Muscle layer of colon (tissue), 2 donors: ENCODE results near the gene ABCA13.

Experiments
- H3K27ac ChIP-seq: one replicate; pipeline ENCODE4 v1.7.0; 2013; ENCODE audit warnings: low read depth, mild to moderate bottlenecking, low read length, moderate library complexity
- H3K27me3 ChIP-seq, 2 donors: one replicate each; pipeline ENCODE4 v1.7.0; 2013; ENCODE audit warnings: low read length in 2 of 2, mild to moderate bottlenecking in 2 of 2; ENCODE audit not compliant: insufficient read depth in 2 of 2, control insufficient read depth in 1 of 2
- H3K36me3 ChIP-seq: one replicate; pipeline ENCODE4 v1.7.0; 2013; ENCODE audit warnings: mild to moderate bottlenecking, low read length; ENCODE audit not compliant: insufficient read depth
- H3K4me1 ChIP-seq: one replicate; pipeline ENCODE4 v1.7.0; 2013; ENCODE audit warnings: mild to moderate bottlenecking, low read length; ENCODE audit not compliant: insufficient read depth
- H3K4me3 ChIP-seq, 2 donors: one replicate each; pipeline ENCODE4 v1.7.0; 2013; ENCODE audit warnings: low read length in 2 of 2, low read depth in 1 of 2, mild to moderate bottlenecking in 1 of 2, moderate library complexity in 1 of 2
- H3K9ac ChIP-seq: one replicate; pipeline ENCODE4 v1.7.0; 2013; ENCODE audit warnings: low read length
- H3K9me3 ChIP-seq: one replicate; pipeline ENCODE4 v1.7.0; 2013; ENCODE audit warnings: mild to moderate bottlenecking, low read length
- donor health status: abdominal sarcoma.
- donor health status: Adenocarcinoma of cecum.

The ABCA13 gene

GRCh38 chr7:48301201-48301600, 129.9 kb downstream of the ABCA13 start:
- no peaks in the 10 kb centered on the region for H3K36me3 ChIP-seq

DNA sequence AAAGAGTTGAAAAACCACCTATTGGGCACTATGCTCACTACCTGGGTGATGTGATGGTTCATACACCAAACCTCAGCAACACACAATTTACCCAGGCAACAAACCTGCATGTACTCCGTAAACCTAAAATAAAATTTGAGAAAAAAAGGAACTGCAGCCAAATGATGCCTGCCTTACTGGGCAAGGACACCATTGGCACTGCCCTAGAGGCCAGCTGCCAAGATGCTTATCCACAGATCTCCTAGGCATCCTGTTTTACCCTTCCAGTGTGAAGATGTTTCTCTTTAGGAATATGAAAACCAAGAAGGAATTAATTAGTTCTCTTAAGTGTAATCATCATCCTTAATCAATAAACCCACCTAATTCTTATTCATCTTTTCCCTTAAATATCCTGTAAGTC, 133.4 kb downstream of the ABCA13 start:
- no peak overlapping the region for H3K4me3 ChIP-seq
- no peaks in the 10 kb centered on the region for H3K27me3 ChIP-seq
- no peak overlapping the region for H3K27ac ChIP-seq
- H3K36me3 ChIP-seq: no peaks in the 10 kb centered on the region
- H3K9me3 ChIP-seq: no peaks in the 10 kb centered on the region
- no peaks in the 10 kb centered on the region for H3K4me1 ChIP-seq
- H3K9ac ChIP-seq: no peak overlapping the region

More at GRCh38 chr7:48301201-48301600, 129.9 kb downstream of the ABCA13 start:
- Histone ChIP-seq H3K4me1 (no peaks in the 10 kb centered on the region), H3K4me3 (no peak overlapping the region), H3K9me3 (no peaks in the 10 kb centered on the region), H3K9ac (no peak overlapping the region), H3K27ac (no peak overlapping the region), H3K27me3 (no peaks in the 10 kb centered on the region)

DNA sequence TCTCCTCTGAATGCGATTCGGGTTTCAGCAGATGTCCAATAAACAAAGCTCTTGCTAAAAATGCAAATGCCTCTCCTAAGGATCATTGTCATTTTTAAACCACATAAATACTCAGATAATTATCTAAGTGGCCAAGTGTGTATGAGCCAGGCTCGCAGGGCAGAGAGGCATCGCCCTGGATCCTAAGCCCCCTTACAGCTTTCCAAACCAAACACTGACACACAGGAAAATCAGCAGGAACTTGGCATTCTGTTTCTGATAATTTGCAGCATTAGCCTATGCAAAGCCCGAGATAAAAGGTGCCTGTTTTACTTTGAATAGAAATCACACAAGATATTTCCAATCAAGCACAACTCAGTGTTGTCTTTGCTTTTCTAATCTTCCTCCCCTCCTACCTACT, 134.4 kb downstream of the ABCA13 start:
- H3K4me1 ChIP-seq: no peaks in the 10 kb centered on the region
- H3K27me3 ChIP-seq: no peaks in the 10 kb centered on the region
- no peak overlapping the region for H3K27ac ChIP-seq
- H3K4me3 ChIP-seq: no peak overlapping the region
- H3K9me3 ChIP-seq: no peaks in the 10 kb centered on the region
- no peak overlapping the region for H3K9ac ChIP-seq
- H3K36me3 ChIP-seq: no peaks in the 10 kb centered on the region

- no peaks in the 10 kb centered on the region for H3K36me3 ChIP-seq
- H3K4me1 ChIP-seq: no peaks in the 10 kb centered on the region
- H3K27me3 ChIP-seq: no peaks in the 10 kb centered on the region
- H3K27ac ChIP-seq: no peak overlapping the region
- no peaks in the 10 kb centered on the region for H3K9me3 ChIP-seq
- H3K4me3 ChIP-seq: no peak overlapping the region
- no peak overlapping the region for H3K9ac ChIP-seq
These were observed 135.9 kb downstream of the ABCA13 start for GRCh38 chr7:48307041-48307714.

GRCh38 chr7:48309720-48310119, 138.5 kb downstream of the ABCA13 start:
- H3K4me3 ChIP-seq: no peak overlapping the region
- H3K9me3 ChIP-seq: no peaks in the 10 kb centered on the region
- no peaks in the 10 kb centered on the region for H3K36me3 ChIP-seq
- H3K27ac ChIP-seq: no peak overlapping the region
- no peaks in the 10 kb centered on the region for H3K27me3 ChIP-seq
- H3K9ac ChIP-seq: no peak overlapping the region
- no peaks in the 10 kb centered on the region for H3K4me1 ChIP-seq

DNA sequence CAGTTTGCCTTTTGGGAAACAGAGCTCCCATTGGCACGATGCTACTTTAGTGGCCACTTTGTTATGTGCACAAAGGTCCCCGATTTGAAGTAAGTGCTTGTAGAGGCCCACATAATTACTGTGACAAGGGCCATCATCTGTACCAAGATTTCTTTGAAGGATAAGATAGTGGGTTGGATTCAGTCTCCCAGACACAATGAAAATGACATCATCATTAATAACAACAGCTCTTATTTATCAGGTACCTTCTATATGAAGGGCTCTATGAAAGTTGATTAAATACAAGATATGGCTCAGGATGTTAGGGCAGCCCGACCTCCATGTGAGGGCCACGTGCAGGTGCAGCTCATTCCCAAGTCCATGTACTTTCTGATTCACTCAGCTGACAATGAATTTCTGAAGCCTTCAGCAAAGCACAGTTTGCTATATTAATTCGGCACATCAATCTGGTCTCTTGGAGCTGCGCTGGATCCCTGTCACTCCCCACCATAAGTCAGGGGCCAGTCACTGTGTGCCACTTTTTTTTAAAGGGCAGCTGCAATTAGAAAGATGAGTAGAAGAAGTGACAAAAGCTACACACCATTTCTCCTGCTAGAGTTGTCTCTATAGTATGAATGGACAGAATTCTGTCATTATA, 140.3 kb downstream of the ABCA13 start:
- H3K27ac ChIP-seq: no peak overlapping the region
- H3K27me3 ChIP-seq: no peaks in the 10 kb centered on the region
- H3K4me3 ChIP-seq: no peak overlapping the region
- no peaks in the 10 kb centered on the region for H3K4me1 ChIP-seq
- H3K9me3 ChIP-seq: no peaks in the 10 kb centered on the region
- no peak overlapping the region for H3K9ac ChIP-seq
- H3K36me3 ChIP-seq: no peaks in the 10 kb centered on the region

- no peaks in the 10 kb centered on the region for H3K27me3 ChIP-seq
- no peaks in the 10 kb centered on the region for H3K36me3 ChIP-seq
- H3K27ac ChIP-seq: no peak overlapping the region
- H3K9ac ChIP-seq: no peak overlapping the region
- H3K9me3 ChIP-seq: no peaks in the 10 kb centered on the region
- H3K4me3 ChIP-seq: no peak overlapping the region
- H3K4me1 ChIP-seq: no peaks in the 10 kb centered on the region
These were observed 140.9 kb downstream of the ABCA13 start for GRCh38 chr7:48312151-48312550.

- H3K9me3 ChIP-seq: no peaks in the 10 kb centered on the region
- H3K36me3 ChIP-seq: no peaks in the 10 kb centered on the region
- H3K27me3 ChIP-seq: no peaks in the 10 kb centered on the region
- no peak overlapping the region for H3K9ac ChIP-seq
- H3K4me3 ChIP-seq: no peak overlapping the region
- H3K27ac ChIP-seq: no peak overlapping the region
- H3K4me1 ChIP-seq: no peaks in the 10 kb centered on the region
These were observed 145.5 kb downstream of the ABCA13 start for GRCh38 chr7:48316768-48317167.

DNA sequence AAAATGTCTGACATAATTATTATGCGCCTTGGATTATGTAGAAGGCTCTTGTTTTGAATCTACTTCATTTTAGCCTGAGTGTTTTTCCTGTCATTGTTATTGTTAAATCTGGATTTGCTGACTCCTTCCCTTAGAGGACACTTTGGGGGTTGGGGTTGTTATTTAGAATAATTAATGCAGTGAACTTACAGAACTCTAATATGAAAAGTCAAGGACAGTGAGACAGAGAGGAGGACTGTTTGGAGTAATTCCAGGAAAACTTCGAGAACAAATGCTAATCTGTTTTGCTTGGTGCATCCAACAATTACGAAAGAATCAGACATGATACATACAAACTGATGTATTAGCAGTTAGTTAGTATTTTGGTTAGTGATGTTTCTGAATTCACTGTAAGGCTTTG, 146.1 kb downstream of the ABCA13 start:
- Histone ChIP-seq H3K27me3 (no peaks in the 10 kb centered on the region), H3K4me1 (no peaks in the 10 kb centered on the region), H3K9me3 (no peaks in the 10 kb centered on the region), H3K36me3 (no peaks in the 10 kb centered on the region), H3K27ac (no peak overlapping the region), H3K4me3 (no peak overlapping the region), H3K9ac (no peak overlapping the region)

- H3K4me3 ChIP-seq: no peak overlapping the region
- H3K27me3 ChIP-seq: no peaks in the 10 kb centered on the region
These were observed 150.2 kb downstream of the ABCA13 start for GRCh38 chr7:48321319-48322010.

DNA sequence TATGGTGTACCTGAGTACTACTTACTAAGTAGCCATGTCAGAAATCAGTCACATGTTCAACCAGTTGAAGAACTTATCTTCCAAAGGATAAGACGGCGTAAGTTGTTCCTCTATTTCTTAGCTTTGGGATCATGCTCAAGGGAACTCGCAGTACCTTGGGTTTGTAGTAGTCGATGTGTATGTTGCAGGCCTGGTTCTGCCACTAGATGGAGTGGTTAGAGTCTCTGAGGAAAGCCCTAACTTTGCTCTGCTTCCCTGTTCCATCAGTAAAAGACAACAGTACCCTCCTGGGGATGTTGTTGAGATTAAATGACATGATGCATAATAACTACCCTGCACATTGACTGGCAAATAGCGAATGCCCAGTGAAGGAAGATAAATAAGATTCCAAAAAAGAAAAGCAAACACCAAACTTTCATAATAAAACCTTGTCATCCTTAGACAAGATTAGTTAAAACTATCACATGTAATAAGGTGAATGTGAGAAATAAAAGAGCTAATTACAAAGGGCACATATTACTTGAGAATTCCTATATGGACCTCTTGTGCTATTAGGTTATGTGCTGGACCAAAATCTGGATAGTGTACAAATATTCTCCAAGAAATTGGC, 165.9 kb downstream of the ABCA13 start:
- Histone ChIP-seq H3K27me3 (no peaks in the 10 kb centered on the region), H3K4me1 (no peaks in the 10 kb centered on the region), H3K9me3 (no peaks in the 10 kb centered on the region), H3K36me3 (no peaks in the 10 kb centered on the region), H3K9ac (no peak overlapping the region), H3K27ac (no peak overlapping the region), H3K4me3 (no peak overlapping the region)

More at GRCh38 chr7:48321319-48322010, 150.2 kb downstream of the ABCA13 start:
- Histone ChIP-seq H3K36me3 (no peaks in the 10 kb centered on the region), H3K9me3 (no peaks in the 10 kb centered on the region), H3K9ac (no peak overlapping the region), H3K4me1 (no peaks in the 10 kb centered on the region), H3K27ac (no peak overlapping the region)
